Lung (tissue), 12 donors: ENCODE results near the gene GPR45. TPM values are rescaled to one million over a fixed set of nuclear protein-coding genes. Genes with fewer than 3 reads are reported as not detected.

ENCODE experiments used
- ATAC-seq: fragments of 200-7000 bp; cut with Tn5 transposase; one replicate; pipeline ENCODE4 v1.9.1; 2020; ENCODE audit warnings: moderate number of reproducible peaks; ENCODE audit not compliant: insufficient read depth, low FRiP score
- DNase-seq, 3 donors: peaks; one replicate each; pipeline ENCODE4 v3.0.0-alpha.2; 2013 to 2017
- H3K27ac ChIP-seq, 2 donors: one replicate each; pipeline ENCODE4 v1.5.1; 2013; ENCODE audit warnings: mild to moderate bottlenecking in 2 of 2, moderate library complexity in 2 of 2, control low read depth in 1 of 2, inconsistent platforms in 1 of 2, low read depth in 1 of 2, low read length in 1 of 2
- H3K27me3 ChIP-seq, 3 donors: one replicate each; pipeline ENCODE4 v1.5.1; 2013; ENCODE audit warnings: low read length in 2 of 3; ENCODE audit not compliant: control insufficient read depth in 3 of 3, insufficient read depth in 3 of 3
- H3K36me3 ChIP-seq, 4 donors: one replicate each; pipeline ENCODE4 v1.5.1; 2013; ENCODE audit warnings: low read length in 4 of 4, mild to moderate bottlenecking in 1 of 4, moderate library complexity in 1 of 4; ENCODE audit not compliant: control insufficient read depth in 4 of 4, insufficient read depth in 4 of 4
- H3K4me1 ChIP-seq, 5 donors: one replicate each; pipeline ENCODE4 v1.5.1; 2013; ENCODE audit warnings: low read length in 5 of 5, mild to moderate bottlenecking in 2 of 5, moderate library complexity in 1 of 5; ENCODE audit not compliant: control insufficient read depth in 5 of 5, insufficient read depth in 5 of 5
- H3K4me3 ChIP-seq: one replicate; pipeline ENCODE4 v1.5.1; 2013; ENCODE audit warnings: mild to moderate bottlenecking, control low read depth, moderate library complexity
- H3K9ac ChIP-seq, 2 donors: one replicate each; pipeline ENCODE4 v1.5.1; 2013; ENCODE audit warnings: low read length in 2 of 2, control low read depth in 1 of 2; ENCODE audit not compliant: insufficient read depth in 1 of 2
- H3K9me3 ChIP-seq, 4 donors: one replicate each; pipeline ENCODE4 v1.5.1; 2013; ENCODE audit warnings: low read length in 3 of 4, mild to moderate bottlenecking in 1 of 4, moderate library complexity in 1 of 4; ENCODE audit not compliant: control insufficient read depth in 4 of 4, insufficient read depth in 3 of 4
- WGBS, 2 donors: extraction: QIAGEN DNeasy Blood & Tissue Kit; methylation state at CpG; one replicate each; pipeline ENCODE4 v1.1.7; 2013; 5-methylcytosine and 5-hydroxymethylcytosine counted together
- polyA plus RNA-seq, 2 donors: library from polyadenylated mRNA; stranded (reverse); fragments of 200-250 nt; gene quantifications; one replicate each; pipeline ENCODE4 v1.2.1, GENCODE V29; 2013
- total RNA-seq, 2 donors: library from RNA; depleted of rRNA in 1 of 2; stranded (reverse); fragments of >200 nt in 1 of 2; gene quantifications; one replicate each; pipeline ENCODE4 v1.2.1, GENCODE V29; 2014 to 2021
- TF ChIP-seq, protein P1 (sequence below): IDR thresholded peaks from 2 replicates; pipeline ENCODE4 v1.5.1; 2012; ENCODE audit warnings: mild to moderate bottlenecking; ENCODE audit errors: control extremely low read depth, extremely low read depth
- donor health status: control.
- donor health status: control.
- donor health status: Bipolar disorder and iron deficiency.
- donor health status: healthy.
- donor health status: DM: yes; HTN: yes; CAD: no.

The GPR45 gene
- total and polyA plus RNA-seq, 4 donors, result not detected

DNA sequence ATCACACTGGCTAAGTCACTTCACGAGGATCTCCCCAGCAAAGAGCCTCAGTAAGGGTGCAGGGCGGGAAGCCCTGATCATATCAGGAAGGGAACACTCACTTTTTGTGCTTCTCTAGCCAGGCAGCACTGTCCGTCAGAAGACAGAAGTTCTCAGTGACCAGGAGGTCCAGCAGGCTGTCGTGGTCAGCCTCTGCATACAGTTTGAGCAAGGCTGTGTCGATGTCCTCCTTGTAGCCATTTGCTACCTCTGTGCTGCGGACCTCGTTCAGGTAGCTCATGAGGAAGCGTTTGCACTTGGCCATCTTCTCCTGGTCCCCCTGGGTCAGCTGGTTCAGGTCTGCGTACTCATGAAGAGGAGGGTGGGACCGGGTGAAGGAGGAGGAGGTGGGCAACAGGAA lies 38.7 kb downstream of the GPR45 start:
- Histone ChIP-seq H3K4me3 (no peak overlapping the region), H3K27me3 (no peaks in the 10 kb centered on the region), H3K27ac (no peak overlapping the region), H3K9ac (no peak overlapping the region), H3K9me3 (peaks cover 0 to 2% (median 0%) of the 10 kb centered on the region in 4 donors), H3K36me3 (peaks cover 3 to 49% (median 15%) of the 10 kb centered on the region in 4 donors), H3K4me1 (no peaks in the 10 kb centered on the region)
- WGBS, 2 donors, result 90 to 91% methylated on average over 10 of the region's 10 CpGs
- no peak for ATAC-seq
- DNase-seq, result no peak
- TF ChIP-seq, protein P1, sequence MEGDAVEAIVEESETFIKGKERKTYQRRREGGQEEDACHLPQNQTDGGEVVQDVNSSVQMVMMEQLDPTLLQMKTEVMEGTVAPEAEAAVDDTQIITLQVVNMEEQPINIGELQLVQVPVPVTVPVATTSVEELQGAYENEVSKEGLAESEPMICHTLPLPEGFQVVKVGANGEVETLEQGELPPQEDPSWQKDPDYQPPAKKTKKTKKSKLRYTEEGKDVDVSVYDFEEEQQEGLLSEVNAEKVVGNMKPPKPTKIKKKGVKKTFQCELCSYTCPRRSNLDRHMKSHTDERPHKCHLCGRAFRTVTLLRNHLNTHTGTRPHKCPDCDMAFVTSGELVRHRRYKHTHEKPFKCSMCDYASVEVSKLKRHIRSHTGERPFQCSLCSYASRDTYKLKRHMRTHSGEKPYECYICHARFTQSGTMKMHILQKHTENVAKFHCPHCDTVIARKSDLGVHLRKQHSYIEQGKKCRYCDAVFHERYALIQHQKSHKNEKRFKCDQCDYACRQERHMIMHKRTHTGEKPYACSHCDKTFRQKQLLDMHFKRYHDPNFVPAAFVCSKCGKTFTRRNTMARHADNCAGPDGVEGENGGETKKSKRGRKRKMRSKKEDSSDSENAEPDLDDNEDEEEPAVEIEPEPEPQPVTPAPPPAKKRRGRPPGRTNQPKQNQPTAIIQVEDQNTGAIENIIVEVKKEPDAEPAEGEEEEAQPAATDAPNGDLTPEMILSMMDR, result no peak

DNA sequence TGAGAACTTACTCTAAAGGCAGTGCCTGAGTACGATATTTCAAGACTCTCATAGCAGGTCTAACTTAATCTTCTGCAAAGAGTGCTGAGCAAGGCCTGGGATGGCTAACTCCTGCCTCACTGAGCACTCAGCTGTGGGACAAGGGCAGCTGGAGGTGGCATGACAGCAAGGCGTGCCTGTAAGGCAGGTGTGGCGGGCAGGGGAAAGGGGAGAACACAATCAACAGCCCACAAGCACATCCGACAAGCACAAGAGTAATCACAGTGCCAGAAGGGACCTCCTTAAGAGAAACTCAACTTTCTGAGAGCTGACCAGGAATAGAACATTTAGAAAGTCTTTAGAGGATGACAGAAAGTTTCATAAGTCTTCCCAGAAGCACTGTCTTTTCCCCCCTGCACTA lies 42.0 kb downstream of the GPR45 start:
- no peak for ATAC-seq
- no peak overlapping the region for H3K4me3 ChIP-seq
- no peaks in the 10 kb centered on the region for H3K4me1 ChIP-seq
- H3K36me3 ChIP-seq, result peaks cover 3 to 45% (median 7%) of the 10 kb centered on the region in 4 donors
- no peak overlapping the region for H3K27ac ChIP-seq
- H3K9ac ChIP-seq, result no peak overlapping the region
- no peaks in the 10 kb centered on the region for H3K9me3 ChIP-seq
- H3K27me3 ChIP-seq, result no peaks in the 10 kb centered on the region
- TF ChIP-seq, protein P1, result no peak
- DNase-seq, result no peak
- whole genome bisulfite sequencing, 2 donors, result 73 to 97% methylated on average over 4 of the region's 4 CpGs

DNA sequence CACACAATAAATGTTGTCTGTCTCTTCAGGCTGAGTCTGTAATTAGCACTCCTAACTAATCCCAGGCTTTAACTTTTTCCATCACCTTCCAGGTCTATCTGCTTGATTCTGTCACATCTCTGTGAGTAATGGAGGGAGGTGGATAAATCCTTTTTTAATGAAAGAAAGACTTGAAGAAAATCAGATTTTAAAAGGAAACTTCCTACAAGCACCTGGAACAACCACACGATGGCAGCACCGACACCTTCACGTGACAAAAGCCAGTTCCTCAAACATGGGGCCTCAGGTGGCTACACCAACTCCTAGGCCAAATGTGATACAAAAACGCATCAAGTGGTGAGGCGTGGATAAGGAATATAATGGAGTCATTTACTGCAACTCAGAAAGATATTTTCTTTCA lies 46.1 kb downstream of the GPR45 start:
- peaks cover 4 to 28% (median 4%) of the 10 kb centered on the region in 4 donors for H3K36me3 ChIP-seq
- peak in 1 of 3 donors; percentile 18 for DNase-seq

More for the DNA sequence above, 46.1 kb downstream of the GPR45 start:
- TF ChIP-seq, protein P1, result no peak
- Histone ChIP-seq H3K9ac (no peak overlapping the region), H3K4me1 (no peaks in the 10 kb centered on the region), H3K27me3 (no peaks in the 10 kb centered on the region), H3K9me3 (no peaks in the 10 kb centered on the region), H3K27ac (no peak overlapping the region), H3K4me3 (no peak overlapping the region)
- 54 to 65% methylated on average over 5 of the region's 5 CpGs for WGBS, 2 donors
- no peak for ATAC-seq
